Measurements from ENCODE around the gene JOSD2. TPM values are rescaled to one million over a fixed set of nuclear protein-coding genes. Genes with fewer than 3 reads are reported as not detected.

The JOSD2 gene
- total RNA-seq, 1 donor from 2014 or later: 19.1 TPM

- H3K4me3 Mint-ChIP-seq (ENCODE audit: unreplicated experiment): no peak overlapping the region
- H3K27ac Mint-ChIP-seq (ENCODE audit: unreplicated experiment): peak overlapping the region; percentile 52
- peak; percentile 85 for TF ChIP-seq CTCF (IDR thresholded peaks at IDR 0.05; ENCODE audit: partially characterized antibody, unreplicated experiment)
- peaks cover 6% of the 10 kb centered on the region for H3K27me3 Mint-ChIP-seq (ENCODE audit: unreplicated experiment)
- peaks cover 8% of the 10 kb centered on the region for H3K9me3 Mint-ChIP-seq (ENCODE audit: unreplicated experiment)
- no peaks in the 10 kb centered on the region for H3K4me1 Mint-ChIP-seq (ENCODE audit: low read depth, unreplicated experiment)
- peak; percentile 76 for DNase-seq
- H3K36me3 Mint-ChIP-seq (ENCODE audit: unreplicated experiment): peaks cover under 1% of the 10 kb centered on the region
Observed at GRCh38 chr19:50461066-50461875, 49.7 kb downstream of the JOSD2 start.

GRCh38 chr19:50460161-50460765, 50.7 kb downstream of the JOSD2 start:
- peaks cover 11% of the 10 kb centered on the region for H3K27me3 Mint-ChIP-seq (ENCODE audit: unreplicated experiment)
- H3K9me3 Mint-ChIP-seq (ENCODE audit: unreplicated experiment): peaks cover 16% of the 10 kb centered on the region
- H3K36me3 Mint-ChIP-seq (ENCODE audit: unreplicated experiment): peaks cover 8% of the 10 kb centered on the region
- no peak overlapping the region for H3K4me3 Mint-ChIP-seq (ENCODE audit: unreplicated experiment)
- no peak for DNase-seq
- H3K4me1 Mint-ChIP-seq (ENCODE audit: low read depth, unreplicated experiment): no peaks in the 10 kb centered on the region
- TF ChIP-seq CTCF (IDR thresholded peaks at IDR 0.05; ENCODE audit: partially characterized antibody, unreplicated experiment): no peak
- H3K27ac Mint-ChIP-seq (ENCODE audit: unreplicated experiment): no peak overlapping the region

- Mint-ChIP-seq H3K27ac (ENCODE audit: unreplicated experiment) (no peak overlapping the region), H3K4me3 (ENCODE audit: unreplicated experiment) (no peak overlapping the region), H3K9me3 (ENCODE audit: unreplicated experiment) (peaks cover 17% of the 10 kb centered on the region)
Observed at GRCh38 chr19:50459638-50460037, 51.4 kb downstream of the JOSD2 start.

GRCh38 chr19:50459067-50459456, 51.9 kb downstream of the JOSD2 start:
- H3K4me1 Mint-ChIP-seq (ENCODE audit: low read depth, unreplicated experiment): no peaks in the 10 kb centered on the region
- peaks cover 17% of the 10 kb centered on the region for H3K9me3 Mint-ChIP-seq (ENCODE audit: unreplicated experiment)
- no peak for DNase-seq
- H3K4me3 Mint-ChIP-seq (ENCODE audit: unreplicated experiment): no peak overlapping the region
- H3K27me3 Mint-ChIP-seq (ENCODE audit: unreplicated experiment): peaks cover 11% of the 10 kb centered on the region
- TF ChIP-seq CTCF (IDR thresholded peaks at IDR 0.05; ENCODE audit: partially characterized antibody, unreplicated experiment): no peak
- no peak overlapping the region for H3K27ac Mint-ChIP-seq (ENCODE audit: unreplicated experiment)
- H3K36me3 Mint-ChIP-seq (ENCODE audit: unreplicated experiment): peaks cover 8% of the 10 kb centered on the region

More at GRCh38 chr19:50459638-50460037, 51.4 kb downstream of the JOSD2 start:
- peaks cover 11% of the 10 kb centered on the region for H3K27me3 Mint-ChIP-seq (ENCODE audit: unreplicated experiment)
- DNase-seq: no peak
- TF ChIP-seq CTCF (IDR thresholded peaks at IDR 0.05; ENCODE audit: partially characterized antibody, unreplicated experiment): no peak
- peaks cover 8% of the 10 kb centered on the region for H3K36me3 Mint-ChIP-seq (ENCODE audit: unreplicated experiment)
- H3K4me1 Mint-ChIP-seq (ENCODE audit: low read depth, unreplicated experiment): no peaks in the 10 kb centered on the region
